Adrenal gland (tissue), 12 donors: ENCODE data around the gene INPPL1. TPM values are rescaled to one million over a fixed set of nuclear protein-coding genes. Genes with fewer than 3 reads are reported as not detected.

Source experiments
- DNase-seq, 7 donors: peaks; one replicate each; pipeline ENCODE4 v3.0.0-alpha.2; 2019 to 2020
- H3K27ac ChIP-seq, 5 donors: fragments of 200-600 bp; sonication (generic) in 4 of 5; 1 replicate in 3 of 5; 2 replicates in 2 of 5; pipeline versions ENCODE4 v1.5.1 to v1.8.0; 2016 to 2020; ENCODE audit warnings: mild to moderate bottlenecking in 1 of 5
- H3K27me3 ChIP-seq: fragments of 200-600 bp; 2 replicates; pipeline ENCODE4 v1.8.0; 2021
- H3K36me3 ChIP-seq, 2 donors: fragments of 200-600 bp; replicated peaks in 1 of 2; 1 replicate in 1 of 2; 2 replicates in 1 of 2; pipeline versions ENCODE4 v1.5.1 to v1.8.0; 2018 to 2022
- H3K4me1 ChIP-seq, 2 donors: fragments of 200-600 bp; replicated peaks in 1 of 2; 1 replicate in 1 of 2; 2 replicates in 1 of 2; pipeline versions ENCODE4 v1.5.1 to v1.8.0; 2018 to 2021
- H3K4me3 ChIP-seq, 4 donors: fragments of 200-600 bp; sonication (generic) in 3 of 4; one replicate each; pipeline ENCODE4 v1.5.1; 2016 to 2018
- H3K9me3 ChIP-seq, 3 donors: fragments of 200-600 bp; sonication (generic) in 1 of 3; replicated peaks in 1 of 3; 1 replicate in 2 of 3; 2 replicates in 1 of 3; pipeline versions ENCODE4 v1.5.1 to v1.8.0; 2016 to 2021
- POLR2A ChIP-seq, 2 donors: fragments of 450-650 bp; IDR thresholded peaks; one replicate each; pipeline ENCODE4 v1.6.1; 2017; ENCODE audit warnings: antibody characterized with exemption in 2 of 2, mild to moderate bottlenecking in 2 of 2, moderate library complexity in 1 of 2
- WGBS, 4 donors: extraction: QIAGEN DNeasy Blood & Tissue Kit in 2 of 4; methylation state at CpG; one replicate each; pipeline versions ENCODE4 v1.1.5 to v1.1.7; 2013 to 2017; 5-methylcytosine and 5-hydroxymethylcytosine counted together
- intact Hi-C, 2 donors: fragments of 100-400 bp; cut with DNase I; formaldehyde crosslinking; loops; one replicate each; pipeline versions ENCODE4 v1.14.1 to v1.15.0; 2022 to 2023
- polyA plus RNA-seq, 3 donors: library from polyadenylated mRNA; stranded (reverse); fragments of 200-250 nt in 2 of 3; fragments of 350-450 nt in 1 of 3; fragmentation: Illumina TruSeq in 1 of 3; extraction: RNeasy Lipid Tissue Mini Kit (QIAGEN cat#74804) in 1 of 3; gene quantifications; one replicate each; pipeline ENCODE4 v1.2.3, GENCODE V29; 2013 to 2014
- total RNA-seq, 9 donors: library from RNA; depleted of rRNA in 4 of 9; stranded (reverse); fragments of >200 nt in 4 of 9; fragments of 120-200 nt in 1 of 9; fragmentation: NEBNext Ultra II Directional in 1 of 9; extraction: Animal tissue kit (Norgen Biotek cat#: 25700) in 1 of 9; gene quantifications; one replicate each; pipeline versions ENCODE4 v1.1.0 to v1.2.4, GENCODE V29; 2013 to 2023
- TF ChIP-seq, protein P1 (sequence below), 6 experiments: fragments of 450-650 bp in 4 of 6; fragments of 200-600 bp in 2 of 6; sonication (generic) in 1 of 6; IDR thresholded peaks; 1 replicate in 5 of 6; 2 replicates in 1 of 6; pipeline versions ENCODE4 v1.5.1 to v1.8.0; 2016 to 2021; ENCODE audit warnings: antibody characterized with exemption in 6 of 6, mild to moderate bottlenecking in 2 of 6, moderate library complexity in 1 of 6
- donor health status: healthy with polysubstance abuse.
- donor health status: Bipolar disorder and iron deficiency.
- donor health status: DM: yes; HTN: yes; CAD: no.
- donor health status: DM: no; HTN: no; CAD: no.
- donor health status: DM: no; HTN: no; CAD: no.
- donor health status: DM: yes; HTN: yes; CAD: no.

The INPPL1 gene
- total and polyA plus RNA-seq, 12 donors, result 45.3 to 395 (median 118) TPM

DNA sequence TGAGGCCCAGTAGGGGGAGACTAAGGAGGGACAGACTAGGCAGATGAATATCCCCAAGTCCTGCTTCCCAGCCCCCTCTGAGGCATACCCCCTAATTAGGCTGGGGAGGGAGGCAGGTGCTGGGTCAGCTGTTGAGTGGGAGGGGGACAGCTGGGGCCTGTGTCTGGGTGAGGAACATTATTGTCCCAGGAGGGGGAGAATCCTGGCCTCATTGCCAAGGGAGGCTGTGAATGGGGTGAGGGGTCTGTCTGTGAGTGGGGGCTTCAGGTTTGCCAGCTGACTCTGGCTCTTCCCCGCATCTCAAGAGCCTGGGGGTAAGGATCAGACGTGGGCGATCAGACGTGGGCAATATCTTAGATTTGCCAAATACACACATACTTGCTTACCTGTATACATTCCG is 2.1 kb downstream of the INPPL1 start:
- intact Hi-C loops, result no loop called here
- H3K27me3 ChIP-seq, result no peaks in the 10 kb centered on the region
- peaks cover 0 to 41% of the 10 kb centered on the region in 2 donors for H3K36me3 ChIP-seq
- H3K9me3 ChIP-seq, result no peaks in the 10 kb centered on the region
- H3K4me1 ChIP-seq, result peaks cover 14 to 33% of the 10 kb centered on the region in 2 donors
- no peak for TF ChIP-seq POLR2A (IDR thresholded peaks at IDR 0.05)
- TF ChIP-seq, protein P1, sequence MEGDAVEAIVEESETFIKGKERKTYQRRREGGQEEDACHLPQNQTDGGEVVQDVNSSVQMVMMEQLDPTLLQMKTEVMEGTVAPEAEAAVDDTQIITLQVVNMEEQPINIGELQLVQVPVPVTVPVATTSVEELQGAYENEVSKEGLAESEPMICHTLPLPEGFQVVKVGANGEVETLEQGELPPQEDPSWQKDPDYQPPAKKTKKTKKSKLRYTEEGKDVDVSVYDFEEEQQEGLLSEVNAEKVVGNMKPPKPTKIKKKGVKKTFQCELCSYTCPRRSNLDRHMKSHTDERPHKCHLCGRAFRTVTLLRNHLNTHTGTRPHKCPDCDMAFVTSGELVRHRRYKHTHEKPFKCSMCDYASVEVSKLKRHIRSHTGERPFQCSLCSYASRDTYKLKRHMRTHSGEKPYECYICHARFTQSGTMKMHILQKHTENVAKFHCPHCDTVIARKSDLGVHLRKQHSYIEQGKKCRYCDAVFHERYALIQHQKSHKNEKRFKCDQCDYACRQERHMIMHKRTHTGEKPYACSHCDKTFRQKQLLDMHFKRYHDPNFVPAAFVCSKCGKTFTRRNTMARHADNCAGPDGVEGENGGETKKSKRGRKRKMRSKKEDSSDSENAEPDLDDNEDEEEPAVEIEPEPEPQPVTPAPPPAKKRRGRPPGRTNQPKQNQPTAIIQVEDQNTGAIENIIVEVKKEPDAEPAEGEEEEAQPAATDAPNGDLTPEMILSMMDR (IDR thresholded peaks at IDR 0.05), result no peak
- H3K27ac ChIP-seq, result no peak overlapping the region
- 88 to 96% (median 93%) methylated on average over 5 of the region's 5 CpGs for WGBS, 4 donors
- DNase-seq, result peak in 1 of 7 donors; percentile 17
- no peak overlapping the region for H3K4me3 ChIP-seq

DNA sequence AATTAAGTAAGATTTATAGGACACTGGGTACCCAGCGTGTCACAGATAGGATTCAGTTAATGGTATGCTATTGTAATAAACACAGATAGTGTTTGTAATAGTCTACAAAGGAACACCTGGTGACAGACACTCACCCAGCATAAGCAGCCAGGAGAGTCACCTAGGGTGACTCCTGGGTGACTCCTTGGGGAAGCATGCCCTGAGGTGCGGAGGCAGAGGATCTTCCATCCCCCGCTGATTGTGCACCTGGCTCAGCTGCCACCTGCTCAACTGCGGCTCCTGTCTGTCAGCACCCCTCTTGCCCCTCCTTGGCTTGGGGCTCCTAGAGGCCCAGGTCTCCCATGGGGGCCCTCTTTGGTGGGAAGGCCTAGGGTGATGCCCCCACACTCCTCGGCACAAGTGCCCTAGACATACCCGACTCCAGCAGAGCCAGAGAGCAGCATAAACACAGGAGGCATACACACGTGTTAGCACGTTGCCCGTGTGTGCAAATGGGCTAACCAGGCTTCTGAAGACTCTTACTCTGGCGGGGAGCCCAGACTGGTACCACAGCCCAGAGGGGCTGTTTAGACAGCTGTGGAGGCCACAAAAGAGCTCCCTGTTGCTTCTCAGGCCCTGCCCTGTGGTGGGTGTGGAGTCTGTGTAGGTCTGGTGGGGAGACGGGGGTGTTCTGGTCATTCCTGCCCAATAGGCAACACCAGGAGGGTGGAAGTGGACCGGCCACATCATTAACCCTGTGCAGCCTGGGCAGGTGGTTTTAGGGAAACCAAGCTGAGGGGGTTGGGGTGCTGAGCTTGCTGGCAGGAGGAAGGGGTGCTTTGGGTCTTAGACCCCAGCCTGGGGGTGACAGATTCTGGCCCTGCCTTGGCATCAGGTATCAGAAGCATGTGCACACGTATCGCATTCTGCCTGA is 3.0 kb downstream of the INPPL1 start:
- DNase-seq, result peak in 3 of 7 donors; percentile 6 to 61 (median 18)
- TF ChIP-seq, protein P1 (IDR thresholded peaks at IDR 0.05), result no peak
- TF ChIP-seq POLR2A (IDR thresholded peaks at IDR 0.05), result no peak
- 80 to 90% (median 86%) methylated on average over 5 to 14 of the region's 14 CpGs for WGBS, 4 donors
- Histone ChIP-seq H3K4me3 (no peak overlapping the region), H3K27ac (peak overlapping the region in 1 of 5 donors; percentile 18), H3K36me3 (peaks cover 0 to 50% of the 10 kb centered on the region in 2 donors), H3K4me1 (peaks cover 10 to 28% of the 10 kb centered on the region in 2 donors), H3K9me3 (no peaks in the 10 kb centered on the region), H3K27me3 (no peaks in the 10 kb centered on the region)
- intact Hi-C loops, result no loop called here

DNA sequence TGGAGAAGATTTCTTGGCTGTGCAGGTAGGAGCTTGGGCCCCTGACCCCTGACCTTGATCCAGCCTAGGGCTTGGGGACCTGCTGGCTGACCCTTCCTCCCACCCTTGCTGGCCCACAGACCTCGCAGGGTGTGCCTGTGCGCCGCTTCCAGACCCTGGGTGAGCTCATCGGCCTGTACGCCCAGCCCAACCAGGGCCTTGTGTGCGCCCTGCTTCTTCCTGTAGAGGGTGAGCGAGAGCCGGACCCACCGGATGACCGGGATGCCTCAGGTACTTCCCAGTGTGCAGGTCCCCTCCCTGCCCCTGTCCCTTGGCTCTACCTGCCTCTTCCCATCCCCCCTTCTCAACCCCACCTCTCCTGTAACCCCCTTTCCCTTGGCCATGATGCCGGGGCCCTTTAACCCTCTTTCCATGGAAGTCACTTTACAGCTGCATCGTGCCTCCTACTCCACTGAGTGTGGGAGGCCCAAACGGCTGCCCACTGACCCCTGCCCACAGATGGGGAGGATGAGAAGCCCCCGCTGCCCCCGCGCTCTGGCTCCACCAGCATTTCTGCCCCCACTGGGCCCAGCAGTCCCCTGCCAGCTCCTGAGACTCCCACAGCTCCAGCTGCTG is 3.8 kb downstream of the INPPL1 start:
- Histone ChIP-seq H3K27me3 (no peaks in the 10 kb centered on the region), H3K4me1 (peaks cover 8 to 28% of the 10 kb centered on the region in 2 donors), H3K27ac (peak overlapping the region in 1 of 5 donors; percentile 18), H3K9me3 (no peaks in the 10 kb centered on the region), H3K4me3 (no peak overlapping the region), H3K36me3 (peaks cover 0 to 58% of the 10 kb centered on the region in 2 donors)
- peak in 2 of 7 donors; percentile 18 to 74 for DNase-seq
- TF ChIP-seq POLR2A (IDR thresholded peaks at IDR 0.05), result no peak
- TF ChIP-seq, protein P1 (IDR thresholded peaks at IDR 0.05), result no peak
- intact Hi-C loops, result no loop called here
- WGBS, 4 donors, result 82 to 88% (median 84%) methylated on average over 11 to 16 of the region's 16 CpGs

DNA sequence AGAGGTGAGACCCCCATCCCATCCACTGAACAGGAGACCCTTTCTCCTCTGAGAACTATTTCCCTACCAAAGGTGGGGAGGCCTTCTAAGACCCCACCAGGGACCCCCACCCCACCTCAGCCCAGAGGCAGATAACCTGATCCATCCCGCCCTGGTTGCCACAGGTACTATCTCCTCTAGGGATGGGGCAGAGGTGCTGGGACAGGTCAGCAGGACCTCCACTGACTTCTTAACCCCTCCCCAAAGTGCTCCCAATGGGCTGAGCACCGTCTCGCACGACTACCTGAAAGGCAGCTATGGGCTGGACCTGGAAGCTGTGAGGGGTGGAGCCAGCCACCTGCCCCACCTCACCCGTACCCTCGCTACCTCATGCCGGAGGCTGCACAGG is 4.3 kb downstream of the INPPL1 start:
- peaks cover 8 to 28% of the 10 kb centered on the region in 2 donors for H3K4me1 ChIP-seq
- intact Hi-C loops, result no loop called here
- no peaks in the 10 kb centered on the region for H3K9me3 ChIP-seq
- 93 to 100% (median 96%) methylated on average over 4 to 7 of the region's 7 CpGs for WGBS, 4 donors
- H3K4me3 ChIP-seq, result no peak overlapping the region
- peaks cover 0 to 63% of the 10 kb centered on the region in 2 donors for H3K36me3 ChIP-seq
- no peaks in the 10 kb centered on the region for H3K27me3 ChIP-seq
- no peak for TF ChIP-seq POLR2A (IDR thresholded peaks at IDR 0.05)
- peak in 2 of 7 donors; percentile 14 to 52 for DNase-seq
- H3K27ac ChIP-seq, result no peak overlapping the region
